ENCODE data around the gene HOXC6.
A peak's percentile ranks its signal among the peaks of the same experiment; 100 is the strongest.

Gene HOXC6

GRCh38 chr12:54002915-54003389, 25.3 kb upstream of the HOXC6 start:
- no peak for DNase-seq

GRCh38 chr12:54003625-54004024, 24.6 kb upstream of the HOXC6 start:
- DNase-seq: no peak

GRCh38 chr12:54004063-54004840, 24.0 kb upstream of the HOXC6 start:
- peak; percentile 65 for DNase-seq

DNA sequence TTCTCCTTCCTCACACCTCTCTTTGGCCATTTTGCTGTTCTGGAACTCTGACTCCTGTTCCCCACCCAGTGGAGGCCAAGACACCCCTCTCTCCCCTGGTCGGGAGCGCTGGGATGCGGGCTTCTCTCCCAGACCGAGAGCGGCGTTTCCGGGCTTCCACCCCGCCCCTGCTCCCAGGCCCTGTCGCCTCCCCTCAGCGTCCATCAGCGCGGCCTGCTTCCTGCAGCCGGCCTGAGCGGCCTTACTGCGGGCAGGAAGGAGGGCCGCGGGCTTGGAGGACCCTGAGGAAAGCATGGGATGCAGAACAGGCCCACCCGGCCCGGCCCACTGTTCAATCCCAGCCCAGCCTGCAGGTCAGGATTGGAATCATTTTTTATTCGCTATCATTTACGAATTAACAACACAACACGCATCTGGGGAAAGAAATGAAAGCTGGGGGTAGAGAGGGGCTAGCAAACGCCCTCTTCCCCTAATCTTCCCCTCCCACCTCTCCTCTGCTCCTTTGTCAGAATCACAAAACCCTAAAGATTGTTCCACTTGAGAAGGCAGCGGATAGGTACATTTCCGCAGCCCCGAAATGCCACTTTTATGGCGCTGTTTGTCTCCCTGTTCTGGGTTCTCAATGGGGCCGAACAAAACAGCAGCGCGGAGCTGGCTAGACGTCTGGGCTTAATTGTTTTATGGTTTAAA, 23.3 kb upstream of the HOXC6 start:
- peak; percentile 73 for DNase-seq

DNA sequence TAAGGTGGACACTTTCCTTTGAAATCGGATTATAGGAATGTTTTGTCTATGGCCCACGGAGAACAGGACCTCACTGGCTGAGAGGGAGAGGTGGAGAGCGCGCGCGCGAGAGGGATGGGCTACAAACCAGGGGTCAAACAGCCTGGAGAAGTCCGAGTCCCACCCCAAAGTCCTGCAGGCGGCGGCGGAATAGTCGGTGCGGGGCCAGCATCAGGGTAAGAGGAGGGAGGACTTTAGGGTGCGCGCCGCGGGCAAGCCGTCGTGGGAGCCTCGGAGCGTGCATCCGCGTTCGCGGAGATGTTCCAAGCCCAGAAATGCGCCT, 22.7 kb upstream of the HOXC6 start:
- no peak for DNase-seq

- DNase-seq: peak; percentile 88
These were observed 22.2 kb upstream of the HOXC6 start for GRCh38 chr12:54005853-54006558.

DNA sequence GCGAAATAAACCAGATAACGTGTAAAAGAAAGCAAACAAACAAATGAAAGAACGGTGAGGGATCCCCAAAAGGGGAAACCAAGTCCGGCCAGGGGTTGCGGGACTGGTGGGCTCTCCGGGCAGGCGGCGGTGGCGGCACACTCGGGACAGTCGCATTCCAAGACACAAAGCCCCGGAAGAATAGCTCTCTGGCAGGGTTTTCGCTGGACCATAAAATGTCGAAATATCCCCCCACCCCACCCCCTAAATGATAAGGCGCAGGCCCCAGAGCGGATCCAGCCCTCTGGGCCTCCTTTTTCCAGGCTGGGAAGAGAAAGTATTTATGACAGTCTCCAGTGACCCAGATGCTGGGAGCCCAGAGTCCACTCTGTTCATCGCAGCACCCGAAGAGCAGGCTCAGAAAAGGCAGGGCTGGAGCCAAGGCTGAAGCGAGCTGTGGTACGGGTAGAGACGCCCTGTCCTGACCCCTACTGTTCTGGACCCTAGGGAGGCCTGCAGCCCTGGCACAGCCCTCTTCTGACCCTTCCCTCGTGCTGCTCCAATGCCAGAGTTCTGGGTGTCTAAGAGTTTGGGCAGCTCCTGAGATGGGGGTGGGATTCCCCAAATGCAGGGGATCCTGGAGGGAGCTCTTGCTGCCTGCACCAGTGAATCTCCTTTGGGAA, 21.6 kb upstream of the HOXC6 start:
- no peak for DNase-seq

GRCh38 chr12:54007538-54008259, 20.5 kb upstream of the HOXC6 start:
- DNase-seq: no peak

GRCh38 chr12:54008260-54008552, 20.0 kb upstream of the HOXC6 start:
- no peak for DNase-seq

DNA sequence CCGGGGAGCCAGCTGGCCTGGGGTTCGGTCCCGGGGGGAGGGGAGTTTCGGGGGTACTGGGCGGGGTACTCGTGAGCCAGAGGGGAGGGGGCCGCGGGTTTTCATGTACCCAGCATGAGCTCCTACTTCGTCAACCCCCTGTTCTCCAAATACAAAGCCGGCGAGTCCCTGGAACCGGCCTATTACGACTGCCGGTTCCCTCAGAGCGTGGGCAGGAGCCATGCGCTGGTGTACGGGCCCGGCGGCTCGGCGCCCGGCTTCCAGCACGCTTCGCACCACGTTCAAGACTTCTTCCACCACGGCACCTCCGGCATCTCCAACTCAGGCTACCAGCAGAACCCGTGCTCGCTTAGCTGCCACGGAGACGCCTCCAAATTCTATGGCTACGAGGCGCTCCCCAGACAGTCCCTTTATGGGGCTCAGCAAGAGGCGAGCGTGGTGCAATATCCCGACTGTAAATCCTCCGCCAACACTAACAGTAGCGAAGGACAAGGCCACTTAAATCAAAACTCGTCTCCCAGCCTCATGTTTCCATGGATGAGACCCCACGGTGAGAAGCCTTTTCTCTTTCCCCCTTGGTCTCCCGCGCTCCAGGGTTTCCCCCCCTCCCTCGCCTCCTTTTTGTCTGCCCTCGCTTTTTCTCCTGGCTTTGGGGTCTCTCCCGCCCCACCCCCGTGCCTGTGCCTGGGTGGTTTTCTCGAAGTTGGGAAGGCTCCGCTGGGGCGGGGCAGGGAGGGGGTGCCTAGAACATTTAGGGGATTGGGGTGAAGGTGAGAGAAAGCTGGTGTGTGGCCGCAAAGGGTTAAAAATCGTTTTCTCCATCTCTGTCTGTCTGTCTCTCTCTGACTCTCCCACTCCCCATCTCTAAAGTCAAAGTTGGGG, 18.8 kb upstream of the HOXC6 start:
- DNase-seq: no peak

DNA sequence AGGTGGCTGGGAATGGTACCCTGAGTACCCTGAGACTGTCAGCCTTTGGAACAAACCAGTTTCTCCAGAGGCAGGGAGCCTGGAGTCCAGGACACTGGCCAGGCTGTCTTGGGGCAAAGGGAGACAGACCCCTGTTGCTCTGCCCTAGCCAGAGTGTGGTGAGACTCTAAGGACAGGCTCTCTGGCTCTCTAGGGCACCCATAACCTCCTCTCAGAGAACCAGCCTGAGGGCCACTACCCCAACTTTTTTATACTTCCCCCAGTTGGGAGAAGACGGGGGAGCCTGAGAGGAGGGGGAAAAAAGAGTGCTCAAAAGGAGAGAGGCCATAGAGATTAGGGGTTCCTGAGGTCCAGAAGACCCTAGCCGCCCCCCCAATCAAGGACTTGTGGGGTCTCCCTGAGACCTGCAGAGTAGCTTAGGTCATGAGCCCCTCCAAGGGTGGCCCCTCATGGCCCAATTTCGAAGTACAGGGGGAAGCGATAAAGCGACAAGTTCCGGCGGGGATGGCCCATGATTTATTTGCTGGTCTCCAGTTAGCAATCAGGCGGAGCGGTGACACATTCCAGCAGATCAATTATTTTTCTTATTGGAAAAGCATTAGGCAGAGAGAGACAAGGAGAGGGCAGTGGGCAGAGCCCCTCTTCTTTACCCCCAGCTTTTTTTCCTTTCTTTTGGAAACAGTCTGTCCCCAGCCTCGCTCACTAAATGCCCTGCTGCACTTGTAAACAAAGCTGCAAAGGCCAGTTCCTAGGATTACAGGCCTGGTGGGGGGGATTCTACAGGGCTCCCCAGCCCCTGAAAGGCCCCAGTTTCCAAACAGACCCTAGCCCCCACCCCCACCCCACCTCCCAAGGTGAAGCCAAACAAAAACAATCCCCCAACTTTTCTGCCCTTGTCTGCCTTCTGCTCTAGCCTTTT, 17.9 kb upstream of the HOXC6 start:
- DNase-seq: no peak

DNA sequence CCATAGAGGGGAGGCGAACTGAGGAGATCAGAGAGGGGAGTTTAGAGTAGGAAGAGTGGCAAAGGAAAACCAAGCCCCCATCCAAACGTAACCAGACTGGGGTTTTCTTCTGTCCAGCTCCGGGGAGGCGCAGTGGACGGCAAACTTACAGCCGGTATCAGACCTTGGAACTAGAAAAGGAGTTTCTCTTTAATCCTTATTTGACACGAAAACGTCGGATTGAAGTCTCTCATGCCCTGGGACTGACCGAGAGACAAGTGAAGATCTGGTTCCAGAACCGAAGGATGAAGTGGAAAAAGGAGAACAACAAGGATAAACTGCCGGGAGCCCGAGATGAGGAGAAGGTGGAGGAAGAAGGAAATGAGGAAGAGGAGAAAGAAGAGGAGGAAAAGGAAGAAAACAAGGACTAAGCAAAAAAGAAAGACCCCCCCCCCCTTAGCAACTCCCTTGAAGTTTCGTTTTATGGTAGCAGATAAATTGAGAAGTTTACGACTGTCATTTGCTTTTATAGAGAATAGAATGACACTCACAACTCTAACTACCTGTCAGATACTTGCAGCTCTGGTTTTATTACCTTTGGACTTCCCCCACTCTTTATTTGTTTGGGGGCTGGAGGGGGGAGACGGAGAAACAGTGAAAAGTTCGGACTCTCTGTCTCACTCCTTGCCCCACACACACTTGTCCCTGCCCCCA, 17.1 kb upstream of the HOXC6 start:
- no peak for DNase-seq

DNA sequence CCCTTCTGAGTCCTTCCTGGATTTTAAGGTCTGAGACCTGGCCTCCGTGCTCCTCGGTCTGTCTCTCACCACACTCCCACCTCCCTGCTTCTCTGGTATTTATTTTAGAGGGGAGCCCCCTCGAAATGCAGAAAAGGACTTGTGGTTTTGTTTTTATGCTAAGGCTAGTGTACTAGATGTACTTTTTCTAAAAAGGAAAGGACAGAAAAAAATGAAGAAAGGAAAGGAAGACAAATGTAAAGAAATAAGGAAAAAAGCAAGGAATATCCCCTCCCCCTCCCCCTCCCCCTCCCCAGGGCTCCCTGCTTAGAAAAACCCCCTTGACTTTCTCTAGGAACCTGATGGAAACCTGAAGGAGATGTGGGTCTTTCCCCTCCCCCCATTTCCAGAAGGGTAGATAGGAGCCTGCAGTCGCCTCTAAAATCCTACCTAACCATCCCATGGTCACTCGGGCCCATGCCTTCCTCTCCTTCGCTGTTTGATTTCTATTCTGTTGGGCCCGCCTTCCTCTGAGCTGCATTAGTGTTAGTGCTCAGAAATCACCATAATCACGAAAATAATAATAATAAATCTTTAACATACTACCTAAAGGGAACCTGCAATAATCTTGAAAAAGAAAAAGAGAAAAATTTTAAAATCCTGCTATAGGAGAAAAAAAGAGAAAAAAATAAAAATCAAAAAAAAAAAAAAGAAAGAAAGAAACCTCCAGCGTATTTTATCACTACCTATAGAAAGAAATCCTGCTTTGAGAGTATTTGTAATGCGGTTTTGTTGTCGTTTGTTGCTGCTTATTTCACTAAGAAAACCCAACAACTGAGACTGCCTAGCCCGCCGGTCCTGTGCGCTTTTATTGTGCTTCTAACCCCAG, 16.3 kb upstream of the HOXC6 start:
- no peak for DNase-seq

GRCh38 chr12:54012631-54013409, 15.4 kb upstream of the HOXC6 start:
- peak; percentile 74 for DNase-seq

DNA sequence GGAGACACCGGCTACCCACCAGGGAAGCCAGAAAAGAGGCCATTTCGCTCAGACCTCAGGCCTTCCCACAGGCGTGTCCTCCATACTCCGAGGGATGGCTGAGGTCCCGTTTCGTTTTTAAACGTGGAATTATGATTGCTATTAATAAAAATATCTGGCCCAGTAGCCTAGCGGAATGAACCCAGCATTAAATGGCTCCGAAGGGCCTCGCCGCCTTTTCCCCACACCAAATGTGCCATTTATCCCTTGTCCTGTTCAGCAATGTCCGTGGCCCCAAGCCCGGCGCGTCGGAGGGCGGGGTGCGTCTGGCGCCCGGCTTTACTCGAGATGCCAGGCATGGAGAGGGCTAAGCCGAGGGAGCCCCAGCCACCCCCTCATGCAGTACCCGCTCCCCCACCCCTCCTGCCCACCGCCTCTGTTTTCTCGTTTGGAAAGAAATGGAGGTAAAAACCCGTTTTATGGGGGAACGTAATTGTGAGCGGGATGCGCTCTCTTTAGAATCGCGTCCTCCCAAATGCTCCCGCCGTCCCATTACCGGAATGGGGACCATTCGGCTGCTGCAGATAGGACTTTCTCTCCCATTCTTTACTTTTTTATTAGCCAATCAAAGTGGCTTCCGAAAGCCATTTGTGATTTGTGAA, 13.7 kb upstream of the HOXC6 start:
- no peak for DNase-seq

- DNase-seq: no peak
These were observed 13.0 kb upstream of the HOXC6 start for GRCh38 chr12:54015018-54015931.
